Naive thymus-derived CD8-positive, alpha-beta T cell (primary cell): ENCODE measurements around the gene RPL36A. TPM values are rescaled to one million over a fixed set of nuclear protein-coding genes. Genes with fewer than 3 reads are reported as not detected.

Experiments used
- ATAC-seq, 2 donors: fragments of 150-1000 bp; cut with Tn5 transposase in 1 of 2; sonication (Bioruptor Pico), chemical (Tn5 transposase) in 1 of 2; 1 replicate in 1 of 2; 2 replicates in 1 of 2; pipeline ENCODE4 v1.10.0; 2021; ENCODE audit warnings: mild to moderate bottlenecking in 2 of 2, moderate library complexity in 2 of 2
- POLR2A ChIA-PET: fragments of 350-600 bp; sonication (Branson Sonifier 250); formaldehyde crosslinking; loops from one replicate; lab custom pipeline; 2021; ENCODE audit warnings: antibody characterized with exemption; lab: Charles Lee
- DNase-seq, 10 donors: peaks; one replicate each; pipeline versions ENCODE4 v3.0.0 to v3.0.0-alpha.2; 2020 to 2022
- H3K27ac Mint-ChIP-seq, 10 donors: one replicate each; pipeline ENCODE4 v1.8.0; 2020 to 2022; ENCODE audit warnings: mild to moderate bottlenecking in 10 of 10, mixed read lengths in 10 of 10, moderate library complexity in 4 of 10, inconsistent platforms in 1 of 10
- H3K27me3 Mint-ChIP-seq, 5 donors: one replicate each; pipeline ENCODE4 v1.8.0; 2021 to 2022; ENCODE audit warnings: mixed read lengths in 5 of 5
- H3K36me3 Mint-ChIP-seq, 3 donors: one replicate each; pipeline ENCODE4 v1.8.0; 2020 to 2022; ENCODE audit warnings: mixed read lengths in 3 of 3, mild to moderate bottlenecking in 2 of 3, inconsistent platforms in 1 of 3
- H3K4me1 Mint-ChIP-seq, 4 donors: one replicate each; pipeline ENCODE4 v1.8.0; 2021 to 2022; ENCODE audit warnings: mixed read lengths in 4 of 4
- H3K4me3 Mint-ChIP-seq, 10 donors: one replicate each; pipeline ENCODE4 v1.8.0; 2020 to 2022; ENCODE audit warnings: mild to moderate bottlenecking in 10 of 10, mixed read lengths in 10 of 10, moderate library complexity in 6 of 10, inconsistent platforms in 1 of 10
- H3K9me3 Mint-ChIP-seq, 9 donors: one replicate each; pipeline ENCODE4 v1.8.0; 2020 to 2022; ENCODE audit warnings: mixed read lengths in 9 of 9, mild to moderate bottlenecking in 3 of 9, inconsistent platforms in 1 of 9, moderate library complexity in 1 of 9
- polyA plus RNA-seq, 3 donors: library from polyadenylated mRNA; unstranded; fragments of 300-500 nt; fragmentation: Illumina TruSeq; gene quantifications; one replicate each; pipeline ENCODE4 v1.2.3, GENCODE V29; 2021
- total RNA-seq, 8 experiments: library from RNA in 2 of 8; stranded (reverse) in 2 of 8; gene quantifications; one replicate each; pipeline ENCODE4 v1.2.3 and lab custom pipeline; 2021 to 2026

RPL36A gene
- total and polyA plus RNA-seq, 5 experiments from 2014 or later: 288 to 3,216 (median 2,876) TPM

DNA sequence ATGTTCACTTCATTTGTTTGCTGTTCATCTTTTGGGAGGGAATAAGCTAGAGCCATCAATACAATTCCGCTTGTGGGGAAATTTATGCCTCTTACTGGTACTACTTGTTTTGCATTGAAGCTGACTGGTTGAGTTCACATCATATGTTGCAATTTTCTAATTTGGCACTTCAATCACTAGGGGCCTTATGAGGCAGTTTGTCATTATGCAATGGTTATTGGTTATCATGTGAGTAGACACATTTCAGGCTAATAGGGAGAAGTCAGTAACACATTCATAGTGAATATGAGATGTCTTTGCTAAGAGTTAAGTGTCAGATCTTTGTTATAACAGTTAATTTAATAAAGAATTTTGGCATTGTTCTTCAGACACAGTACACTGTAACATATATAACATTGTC is 5.0 kb downstream of the RPL36A start:
- Mint-ChIP-seq H3K9me3 (no peaks in the 10 kb centered on the region), H3K4me3 (no peak overlapping the region), H3K36me3 (peaks cover 0 to 48% (median 0%) of the 10 kb centered on the region in 3 donors), H3K27me3 (no peaks in the 10 kb centered on the region), H3K27ac (peak overlapping the region in 5 of 10 donors; percentile 7 to 53 (median 40)), H3K4me1 (peaks cover 3 to 26% (median 23%) of the 10 kb centered on the region in 4 donors)
- ATAC-seq (no peak), DNase-seq (no peak)
- POLR2A ChIA-PET: no interaction called here

DNA sequence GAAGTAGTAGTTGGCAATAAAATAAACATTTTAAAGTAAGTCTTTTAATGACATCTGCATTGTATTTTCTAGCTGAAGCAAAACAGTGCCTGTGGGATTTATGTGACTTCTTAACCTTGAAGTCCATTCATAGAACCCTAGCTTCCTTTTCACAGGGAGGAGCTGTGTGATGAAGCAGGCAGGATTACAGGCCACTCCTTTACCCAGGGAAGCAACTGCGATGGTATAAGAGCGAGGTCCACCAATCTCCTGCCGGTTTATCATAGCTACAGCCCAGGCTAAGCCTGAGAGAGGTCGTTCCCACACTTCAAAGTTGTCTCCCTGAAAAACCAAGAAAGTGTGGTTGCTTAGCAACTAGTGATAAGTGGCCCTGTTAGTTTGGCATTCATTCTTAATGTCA is 7.0 kb downstream of the RPL36A start:
- no peak overlapping the region for H3K27ac Mint-ChIP-seq
- ATAC-seq (no peak), DNase-seq (no peak)
- no peaks in the 10 kb centered on the region for H3K27me3 Mint-ChIP-seq
- peaks cover 0 to 39% (median 0%) of the 10 kb centered on the region in 3 donors for H3K36me3 Mint-ChIP-seq
- H3K4me1 Mint-ChIP-seq: peaks cover 0 to 12% (median 7%) of the 10 kb centered on the region in 4 donors
- no peaks in the 10 kb centered on the region for H3K9me3 Mint-ChIP-seq
- POLR2A ChIA-PET: no interaction called here
- no peak overlapping the region for H3K4me3 Mint-ChIP-seq

DNA sequence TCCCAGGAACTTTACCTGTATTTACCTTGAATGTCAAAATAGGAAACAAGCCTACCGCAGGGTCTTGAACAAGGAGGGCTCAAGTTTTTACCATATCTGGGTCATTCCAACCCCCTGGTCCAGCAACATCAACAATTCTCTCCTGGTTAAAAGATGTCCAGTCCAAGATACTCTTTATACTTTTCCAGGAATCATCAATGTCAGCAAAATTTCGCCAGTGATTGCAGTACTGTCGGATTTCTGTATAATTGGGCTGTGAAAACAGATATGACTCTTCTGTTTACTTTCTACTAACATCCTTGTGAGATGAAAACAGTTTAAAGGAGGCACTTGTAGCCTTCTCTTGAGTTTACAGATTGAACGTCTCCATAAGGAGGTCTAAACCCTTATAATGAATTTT is 7.9 kb downstream of the RPL36A start:
- H3K4me3 Mint-ChIP-seq: no peak overlapping the region
- peaks cover 0 to 30% (median 0%) of the 10 kb centered on the region in 3 donors for H3K36me3 Mint-ChIP-seq
- no peak overlapping the region for H3K27ac Mint-ChIP-seq
- POLR2A ChIA-PET: no interaction called here
- no peak for DNase-seq
- H3K4me1 Mint-ChIP-seq: peaks cover 0 to 3% (median 1%) of the 10 kb centered on the region in 4 donors
- H3K9me3 Mint-ChIP-seq: no peaks in the 10 kb centered on the region
- H3K27me3 Mint-ChIP-seq: no peaks in the 10 kb centered on the region
- no peak for ATAC-seq

GRCh38 chrX:101399825-101400224 is 9.0 kb downstream of the RPL36A start:
- H3K9me3 Mint-ChIP-seq: no peaks in the 10 kb centered on the region
- peaks cover 0 to 2% (median 0%) of the 10 kb centered on the region in 4 donors for H3K4me1 Mint-ChIP-seq
- no peak overlapping the region for H3K4me3 Mint-ChIP-seq
- no peak overlapping the region for H3K27ac Mint-ChIP-seq
- POLR2A ChIA-PET: no interaction called here
- no peaks in the 10 kb centered on the region for H3K27me3 Mint-ChIP-seq
- H3K36me3 Mint-ChIP-seq: peaks cover 0 to 25% (median 0%) of the 10 kb centered on the region in 3 donors
- ATAC-seq (no peak), DNase-seq (no peak)

DNA sequence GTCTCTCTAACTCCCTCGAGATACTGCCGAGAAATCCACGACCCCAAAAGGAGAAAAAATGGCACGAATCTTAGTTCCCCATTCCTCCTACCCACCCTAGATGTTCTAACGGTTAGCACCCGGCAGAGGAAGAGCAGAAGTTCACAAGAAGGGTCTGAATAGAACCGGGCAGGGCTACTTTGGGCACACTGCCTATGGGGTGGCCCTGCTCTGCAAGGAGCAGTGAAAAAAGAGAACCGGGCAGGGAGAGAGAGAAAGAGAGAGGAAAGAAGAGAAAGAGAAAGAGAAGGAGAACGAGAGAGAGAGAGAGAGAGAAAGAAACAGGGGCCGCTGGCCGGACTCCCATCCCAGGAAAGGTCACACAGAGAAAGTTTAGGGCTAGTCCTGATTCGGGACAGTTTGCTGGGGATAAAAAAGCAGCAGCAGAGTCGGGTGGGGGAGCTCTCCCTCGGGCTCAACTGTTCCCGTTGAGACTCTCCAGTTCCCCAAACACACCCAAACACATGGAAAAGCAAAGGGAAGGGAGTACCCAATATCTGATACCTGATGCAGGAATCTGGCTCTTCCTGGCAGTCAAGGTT is 16.4 kb downstream of the RPL36A start:
- Mint-ChIP-seq H3K4me1 (peaks cover 11 to 34% (median 26%) of the 10 kb centered on the region in 4 donors), H3K4me3 (peak overlapping the region; percentile 90 to 99 (median 94)), H3K36me3 (peaks cover 0 to 16% (median 0%) of the 10 kb centered on the region in 3 donors), H3K9me3 (no peaks in the 10 kb centered on the region), H3K27me3 (no peaks in the 10 kb centered on the region), H3K27ac (peak overlapping the region; percentile 97 to 100 (median 99))
- no peak for DNase-seq
- POLR2A ChIA-PET: interaction anchor here (1.0 to 1.9 kb wide), 2 partner anchors 16 to 59 kb away, joined by 3 to 6 read pairs; partner anchors contain the start of genes RPL36A and TIMM8A
- ATAC-seq: no peak

DNA sequence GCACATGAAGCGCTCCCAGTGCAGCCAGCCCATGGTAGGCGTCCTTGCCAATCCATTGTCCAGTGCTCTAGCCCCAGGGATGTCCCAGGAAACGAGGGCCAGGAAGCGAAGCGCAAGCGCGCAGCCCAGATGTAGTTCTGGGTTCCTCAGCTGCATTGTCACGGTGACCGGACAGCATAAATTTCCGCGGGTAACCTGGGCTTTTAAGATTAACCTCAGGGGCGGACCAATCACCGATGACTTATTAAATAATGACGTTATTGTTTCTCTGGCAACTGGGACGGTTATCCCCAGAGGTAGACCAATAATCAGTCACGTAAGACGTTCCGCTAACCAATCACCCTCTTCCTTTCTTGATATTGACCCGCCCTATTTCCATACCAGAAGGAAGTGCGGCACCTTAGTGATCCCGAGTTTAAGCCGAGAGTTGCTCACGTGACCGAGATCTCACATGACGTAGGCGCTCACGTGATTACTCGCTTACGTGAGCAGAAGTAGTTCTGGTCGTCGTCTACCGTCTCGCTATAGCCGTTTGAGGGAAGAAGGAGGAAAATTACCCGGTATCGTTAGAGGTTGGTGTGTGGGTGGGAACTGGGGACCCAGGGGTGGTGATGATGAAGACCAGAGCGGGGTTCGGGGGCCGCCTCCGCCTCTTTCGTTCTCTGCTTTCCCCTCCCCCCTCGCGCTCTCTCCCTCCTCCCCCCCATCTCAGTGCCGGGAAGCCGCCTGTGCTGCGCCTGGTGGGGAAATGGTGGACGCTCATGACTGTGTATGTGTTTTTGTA is 17.1 kb downstream of the RPL36A start, which contains the start of the genes GLA and HNRNPH2:
GLA (minus strand) TSS at position 178 of the 784 bp plus-strand sequence; CDS start at position 156, 22 bp downstream.
HNRNPH2 (plus strand) TSS at position 475 of the 784 bp plus-strand sequence. CDS start 3,767 bp downstream, outside the sequence.
- POLR2A ChIA-PET: interaction anchor here (1.0 to 1.9 kb wide), 2 partner anchors 17 to 60 kb away, joined by 3 to 6 read pairs; partner anchors contain the start of genes RPL36A and TIMM8A

GRCh38 chrX:101408532-101408841 is 17.7 kb downstream of the RPL36A start:
- POLR2A ChIA-PET: interaction anchor here (1.9 kb wide), 1 partner anchor 18 kb away, joined by 6 read pairs; the partner anchor contains the start of gene RPL36A
- no peaks in the 10 kb centered on the region for H3K9me3 Mint-ChIP-seq
- ATAC-seq: peak; percentile 6 to 20
- H3K27ac Mint-ChIP-seq: peak overlapping the region; percentile 97 to 100 (median 99)
- no peaks in the 10 kb centered on the region for H3K27me3 Mint-ChIP-seq
- peaks cover 15 to 44% (median 37%) of the 10 kb centered on the region in 4 donors for H3K4me1 Mint-ChIP-seq
- DNase-seq: no peak
- peaks cover 0 to 27% (median 0%) of the 10 kb centered on the region in 3 donors for H3K36me3 Mint-ChIP-seq
- H3K4me3 Mint-ChIP-seq: peak overlapping the region; percentile 90 to 99 (median 94)

More for the DNA sequence above, 17.1 kb downstream of the RPL36A start, which contains the start of the genes GLA and HNRNPH2:
- H3K27me3 Mint-ChIP-seq: no peaks in the 10 kb centered on the region
- DNase-seq (peak; percentile 56 to 95 (median 88)), ATAC-seq (peak; percentile 89 to 90)
- peaks cover 0 to 21% (median 0%) of the 10 kb centered on the region in 3 donors for H3K36me3 Mint-ChIP-seq
- peaks cover 14 to 40% (median 33%) of the 10 kb centered on the region in 4 donors for H3K4me1 Mint-ChIP-seq
- H3K4me3 Mint-ChIP-seq: peak within 1 kb of the TSS; percentile 90 to 99 (median 94)
- peak within 1 kb of the TSS; percentile 97 to 100 (median 99) for H3K27ac Mint-ChIP-seq
- no peaks in the 10 kb centered on the region for H3K9me3 Mint-ChIP-seq

DNA sequence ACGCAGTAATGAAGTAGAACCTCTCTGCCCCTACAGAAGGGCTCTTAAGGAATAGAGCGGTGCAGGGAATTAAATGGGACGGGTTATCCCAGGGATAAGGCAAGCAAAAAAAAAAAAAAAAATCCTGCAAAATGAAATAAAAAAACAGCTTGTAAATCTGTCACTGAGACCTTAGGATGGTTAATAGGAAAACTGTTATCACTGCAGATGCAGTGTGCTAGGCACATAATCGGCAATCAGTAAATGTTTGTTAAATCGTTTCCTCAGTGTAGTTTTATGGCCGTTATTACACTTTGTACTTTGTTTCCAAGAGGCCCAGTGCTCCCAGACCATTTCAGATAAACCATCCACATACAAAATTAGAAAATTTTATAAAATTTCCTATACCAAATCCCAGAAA is 18.2 kb downstream of the RPL36A start:
- DNase-seq (no peak), ATAC-seq (no peak)
- peak overlapping the region; percentile 59 to 99 (median 92) for H3K4me3 Mint-ChIP-seq
- H3K27me3 Mint-ChIP-seq: no peaks in the 10 kb centered on the region
- H3K27ac Mint-ChIP-seq: peak overlapping the region; percentile 97 to 100 (median 99)
- H3K9me3 Mint-ChIP-seq: no peaks in the 10 kb centered on the region
- peaks cover 15 to 44% (median 37%) of the 10 kb centered on the region in 4 donors for H3K4me1 Mint-ChIP-seq
- H3K36me3 Mint-ChIP-seq: peaks cover 0 to 29% (median 0%) of the 10 kb centered on the region in 3 donors
- POLR2A ChIA-PET: no interaction called here

GRCh38 chrX:101410461-101410860 is 19.6 kb downstream of the RPL36A start:
- Mint-ChIP-seq H3K9me3 (no peaks in the 10 kb centered on the region), H3K4me3 (peak overlapping the region; percentile 53 to 83 (median 76)), H3K27ac (peak overlapping the region; percentile 77 to 95 (median 86)), H3K27me3 (no peaks in the 10 kb centered on the region), H3K4me1 (peaks cover 15 to 50% (median 39%) of the 10 kb centered on the region in 4 donors), H3K36me3 (peaks cover 0 to 28% (median 0%) of the 10 kb centered on the region in 3 donors)
- peak in 7 of 10 donors; percentile 29 to 65 (median 37) for DNase-seq
- POLR2A ChIA-PET: no interaction called here
- peak; percentile 7 to 10 for ATAC-seq

- H3K36me3 Mint-ChIP-seq: peaks cover 0 to 28% (median 0%) of the 10 kb centered on the region in 3 donors
- ATAC-seq: no peak
- POLR2A ChIA-PET: no interaction called here
- peak overlapping the region in 1 of 10 donors; percentile 34 for H3K4me3 Mint-ChIP-seq
- no peaks in the 10 kb centered on the region for H3K9me3 Mint-ChIP-seq
- no peak for DNase-seq
- H3K27me3 Mint-ChIP-seq: no peaks in the 10 kb centered on the region
- H3K27ac Mint-ChIP-seq: peak overlapping the region in 5 of 10 donors; percentile 22 to 83 (median 40)
- H3K4me1 Mint-ChIP-seq: peaks cover 17 to 53% (median 45%) of the 10 kb centered on the region in 4 donors
These were observed 21.2 kb downstream of the RPL36A start for GRCh38 chrX:101411984-101412383.

DNA sequence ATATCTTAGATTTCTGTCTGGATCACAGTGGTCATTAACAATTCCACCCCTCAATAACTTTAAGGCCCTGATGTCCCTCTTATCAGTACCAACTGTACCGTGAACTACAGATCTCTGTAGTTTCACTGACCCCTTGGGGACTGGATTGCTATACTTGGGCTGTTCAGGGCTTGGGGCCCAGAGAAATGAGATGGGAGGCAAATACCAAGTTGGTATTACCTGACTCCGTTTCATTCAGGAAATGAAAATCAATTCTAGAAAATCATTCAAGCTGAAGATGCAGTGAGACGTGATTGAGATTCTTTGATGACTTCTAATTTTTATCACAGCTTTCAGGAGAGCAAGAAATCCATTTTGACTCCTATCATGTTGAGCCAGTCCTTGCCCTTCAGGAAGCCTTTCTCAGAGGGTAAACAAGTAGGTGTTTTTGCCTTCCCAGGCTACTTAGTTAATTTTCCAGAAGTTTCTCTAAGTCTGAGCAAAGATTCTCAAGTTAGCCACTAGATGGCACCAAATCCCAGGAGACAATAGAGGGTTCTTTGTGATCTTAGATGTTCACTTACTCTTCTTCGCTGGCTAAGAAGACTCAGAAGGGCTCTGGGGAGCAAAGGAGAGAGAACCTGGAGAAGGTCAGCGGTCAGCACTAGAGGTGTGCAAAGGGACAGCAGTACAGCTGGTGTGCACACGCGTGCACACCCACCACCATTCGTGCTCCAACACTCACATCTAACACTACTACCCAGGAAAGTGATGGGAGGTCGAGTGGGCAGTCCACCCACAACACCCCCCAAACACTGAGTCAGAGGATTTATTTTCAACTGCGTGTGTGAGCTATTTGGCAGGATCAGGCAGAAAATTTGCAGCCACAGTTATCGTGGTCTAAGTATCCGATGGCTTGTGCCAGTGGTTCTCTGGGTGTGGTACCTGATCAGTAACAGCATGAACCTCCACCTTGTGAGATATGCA is 24.7 kb downstream of the RPL36A start:
- Mint-ChIP-seq H3K27me3 (no peaks in the 10 kb centered on the region), H3K27ac (peak overlapping the region; percentile 78 to 94 (median 88)), H3K9me3 (no peaks in the 10 kb centered on the region), H3K4me1 (peaks cover 19 to 63% (median 61%) of the 10 kb centered on the region in 4 donors), H3K4me3 (peak overlapping the region; percentile 12 to 79 (median 44)), H3K36me3 (peaks cover 0 to 25% (median 0%) of the 10 kb centered on the region in 3 donors)
- POLR2A ChIA-PET: interaction anchor here (2.7 to 3.5 kb wide), 2 partner anchors 24 to 517 kb away, joined by 8 to 17 read pairs; partner anchors contain the start of genes RPL36A and ZMAT1
- ATAC-seq: peak; percentile 60 to 75
- peak in 8 of 10 donors; percentile 5 to 72 (median 56) for DNase-seq
